Activated CD4-positive, alpha-beta T cell treated with anti-CD3 and anti-CD28 coated beads for 4 hours (primary cell): ENCODE results near the gene FCHSD2.

Experiments
- DNase-seq, 2 donors: peaks; one replicate each; pipeline ENCODE4 v3.0.0-alpha.2; 2020

Gene FCHSD2

GRCh38 chr11:73171436-73172161 lies 29.5 kb upstream of the FCHSD2 start:
- DNase-seq: no peak

GRCh38 chr11:73170140-73170539 lies 28.0 kb upstream of the FCHSD2 start:
- no peak for DNase-seq

DNA sequence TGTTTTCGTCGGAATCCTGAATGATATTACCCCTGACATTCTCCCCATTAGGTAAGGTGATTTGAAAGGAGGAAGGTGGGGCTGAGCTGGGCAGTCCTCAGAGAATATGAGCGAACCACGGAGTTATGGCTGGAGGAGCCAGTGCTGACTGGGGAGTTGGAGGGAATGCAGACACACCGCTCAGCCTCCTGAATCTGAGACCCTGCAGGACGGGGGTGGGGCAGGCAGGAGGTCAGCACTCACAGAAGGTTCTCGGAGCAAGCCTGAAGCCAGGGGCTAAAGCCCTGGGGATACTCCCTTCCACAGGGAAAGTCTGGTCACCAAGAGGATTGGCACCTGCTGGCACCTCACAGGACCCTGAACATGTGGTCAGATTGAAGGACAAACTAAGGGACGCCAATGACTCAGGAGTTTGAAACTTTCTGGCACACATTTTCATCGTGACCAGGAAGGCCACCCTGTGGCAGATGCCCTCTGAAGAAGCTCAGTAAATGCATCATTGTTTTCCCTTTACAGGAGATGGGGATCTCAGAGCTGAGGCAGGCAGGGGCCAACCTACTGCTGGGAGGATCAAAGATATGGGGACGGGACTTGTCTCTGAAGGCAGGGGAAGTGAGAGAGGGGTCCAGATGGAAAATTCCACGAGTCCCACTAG lies 26.9 kb upstream of the FCHSD2 start:
- DNase-seq: no peak

GRCh38 chr11:73167363-73167954 lies 25.3 kb upstream of the FCHSD2 start:
- no peak for DNase-seq

- DNase-seq: no peak
These were observed 22.9 kb upstream of the FCHSD2 start for GRCh38 chr11:73164803-73165540.

DNA sequence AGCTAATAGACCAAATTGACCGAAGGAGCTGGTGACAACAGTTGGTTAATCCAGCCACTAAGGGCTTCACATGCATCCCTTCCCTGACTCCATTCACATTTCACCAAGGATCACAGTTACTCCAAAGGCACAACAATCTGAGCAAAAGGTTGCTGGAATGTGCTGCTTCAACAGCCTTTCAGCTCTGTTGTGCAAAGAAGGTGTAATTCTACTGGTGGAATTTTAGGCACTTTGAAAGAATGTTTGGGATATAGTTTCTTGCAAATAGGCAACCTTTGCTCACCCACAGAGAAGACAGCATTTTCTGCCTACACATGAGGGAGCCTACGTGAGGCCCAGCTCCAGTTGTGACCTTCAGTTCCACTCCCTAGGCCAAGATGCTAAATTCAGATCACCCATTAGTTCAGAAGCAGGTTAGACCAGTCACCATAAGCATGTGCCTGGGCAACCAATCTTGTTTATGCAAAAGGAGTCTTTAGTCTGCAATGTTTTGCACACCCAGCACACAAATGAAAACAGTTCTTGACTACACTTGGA lies 21.6 kb upstream of the FCHSD2 start:
- no peak for DNase-seq

- no peak for DNase-seq
These were observed 20.1 kb upstream of the FCHSD2 start for GRCh38 chr11:73162196-73162740.

GRCh38 chr11:73160005-73160760 lies 18.1 kb upstream of the FCHSD2 start:
- no peak for DNase-seq

DNA sequence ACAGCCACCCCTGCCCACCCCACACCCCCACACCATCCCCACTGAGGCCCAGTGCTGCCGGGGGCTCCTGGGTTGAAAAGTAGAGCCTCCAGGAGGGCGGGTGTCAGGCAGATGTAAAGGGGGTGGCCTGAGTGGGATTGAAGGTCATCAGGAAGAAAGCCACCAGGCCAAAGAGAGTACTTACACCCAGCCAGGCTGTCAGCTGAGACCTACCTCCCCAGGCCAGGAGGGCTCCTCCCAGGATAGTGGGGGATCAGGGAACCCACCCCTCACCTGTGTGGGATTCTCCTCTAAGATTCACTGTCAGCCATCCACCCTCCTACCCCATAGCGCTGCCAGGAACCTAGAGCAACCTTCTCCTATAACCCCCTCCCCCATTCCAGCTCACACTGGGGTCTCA lies 17.2 kb upstream of the FCHSD2 start:
- no peak for DNase-seq

GRCh38 chr11:73158356-73159051 lies 16.4 kb upstream of the FCHSD2 start:
- no peak for DNase-seq

DNA sequence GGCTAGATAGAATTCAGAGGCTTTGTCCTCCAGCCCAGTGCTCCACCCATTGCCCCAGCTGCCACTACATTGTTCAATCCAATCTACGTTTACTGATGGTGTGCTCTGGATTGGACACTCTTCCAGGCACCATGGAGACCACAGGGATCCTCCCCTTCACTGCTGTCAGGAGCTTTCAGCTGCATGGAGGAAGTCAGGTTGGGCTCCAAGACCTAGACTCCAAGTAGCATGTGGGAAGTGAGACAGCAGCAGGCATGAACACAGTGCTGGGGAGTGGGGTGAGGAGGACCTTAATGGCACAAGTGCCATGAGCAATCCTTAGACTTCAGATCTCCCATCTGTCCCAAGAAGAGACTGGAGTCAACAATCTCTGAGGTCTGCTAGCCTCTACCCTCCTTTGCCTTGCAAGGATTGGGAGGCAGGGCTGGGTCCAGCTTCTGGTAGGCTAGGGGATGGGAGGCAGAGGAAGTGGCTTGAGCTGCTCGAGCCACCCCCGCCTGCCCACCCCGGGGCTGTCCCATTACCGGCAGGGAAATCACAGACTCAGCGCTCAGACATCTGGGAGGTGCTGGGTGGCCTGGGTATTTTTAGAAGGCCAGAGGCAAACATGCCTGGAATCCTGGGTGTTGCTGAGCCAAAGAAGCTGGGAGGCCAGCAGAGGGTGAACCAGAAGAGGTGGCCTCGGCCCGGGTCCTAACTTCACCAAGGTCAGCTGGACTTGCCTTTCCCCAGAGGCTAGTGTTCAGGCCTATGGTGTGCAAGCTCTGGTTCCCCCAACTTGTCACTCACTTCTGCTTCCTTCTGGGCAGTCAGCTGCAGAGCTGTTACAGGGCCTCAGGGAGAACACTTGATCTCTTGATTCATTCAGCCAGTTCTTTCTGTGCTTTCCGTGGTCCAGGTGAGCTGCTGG lies 15.2 kb upstream of the FCHSD2 start:
- no peak for DNase-seq

DNA sequence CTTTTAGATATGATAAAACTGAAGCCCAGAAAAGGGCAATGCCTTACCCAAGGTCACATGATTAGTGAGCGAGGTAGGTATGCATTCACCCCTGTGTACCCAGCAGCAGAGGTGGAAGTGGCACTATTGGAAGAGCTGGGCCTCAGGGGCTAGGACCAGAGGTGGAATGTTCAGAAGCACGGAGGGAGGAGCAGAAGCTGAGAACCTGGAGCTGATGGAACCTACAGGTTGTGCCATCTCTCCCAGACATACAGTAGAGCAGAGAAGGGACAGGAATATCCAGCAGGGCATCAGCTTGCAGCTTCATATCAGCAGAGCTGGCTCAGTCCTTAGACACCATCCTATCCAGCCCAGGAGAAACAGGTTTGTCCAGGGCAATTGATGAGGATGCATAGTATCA lies 14.6 kb upstream of the FCHSD2 start:
- no peak for DNase-seq

- DNase-seq: no peak
These were observed 14.0 kb upstream of the FCHSD2 start for GRCh38 chr11:73156114-73156513.

DNA sequence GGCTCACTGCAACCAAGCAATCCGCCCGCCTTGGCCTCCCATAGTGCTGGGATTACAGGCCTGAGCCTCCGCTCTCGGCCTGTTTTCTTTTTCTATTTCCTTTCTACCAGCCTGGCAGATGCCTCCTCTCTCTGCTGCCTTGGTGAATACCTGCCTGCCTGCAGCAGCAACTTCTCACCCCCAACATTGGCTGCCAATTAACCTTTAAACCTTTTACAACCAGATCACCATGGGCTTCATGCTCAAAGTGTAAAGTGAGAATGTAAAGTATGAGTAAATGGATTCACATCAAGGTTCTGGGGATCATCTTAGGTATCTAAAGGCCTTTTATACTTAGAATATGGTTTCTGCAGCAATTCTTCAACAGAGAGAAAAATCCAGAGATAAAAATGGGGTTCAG lies 13.0 kb upstream of the FCHSD2 start:
- no peak for DNase-seq

DNA sequence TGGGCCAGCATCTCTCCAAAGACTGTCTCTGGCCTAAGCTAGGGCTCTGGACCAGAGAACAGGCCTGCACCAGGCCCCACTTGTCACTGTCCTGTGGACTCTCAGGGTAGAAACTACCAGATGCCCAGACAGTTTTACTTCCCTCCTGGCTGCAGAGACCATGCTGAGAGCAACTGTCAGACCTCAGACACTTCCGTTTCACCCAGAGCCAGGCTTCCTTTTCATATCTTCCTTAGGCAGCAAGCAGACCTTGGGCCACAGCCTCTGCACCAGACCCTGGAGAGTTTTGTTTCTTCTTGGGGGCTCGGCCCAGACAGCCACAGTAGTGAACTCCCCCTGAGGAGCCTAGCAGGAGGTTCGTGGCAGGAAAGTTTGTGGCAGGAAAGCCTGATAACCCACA lies 12.1 kb upstream of the FCHSD2 start:
- peak in 1 of 2 donors; percentile 18 for DNase-seq

DNA sequence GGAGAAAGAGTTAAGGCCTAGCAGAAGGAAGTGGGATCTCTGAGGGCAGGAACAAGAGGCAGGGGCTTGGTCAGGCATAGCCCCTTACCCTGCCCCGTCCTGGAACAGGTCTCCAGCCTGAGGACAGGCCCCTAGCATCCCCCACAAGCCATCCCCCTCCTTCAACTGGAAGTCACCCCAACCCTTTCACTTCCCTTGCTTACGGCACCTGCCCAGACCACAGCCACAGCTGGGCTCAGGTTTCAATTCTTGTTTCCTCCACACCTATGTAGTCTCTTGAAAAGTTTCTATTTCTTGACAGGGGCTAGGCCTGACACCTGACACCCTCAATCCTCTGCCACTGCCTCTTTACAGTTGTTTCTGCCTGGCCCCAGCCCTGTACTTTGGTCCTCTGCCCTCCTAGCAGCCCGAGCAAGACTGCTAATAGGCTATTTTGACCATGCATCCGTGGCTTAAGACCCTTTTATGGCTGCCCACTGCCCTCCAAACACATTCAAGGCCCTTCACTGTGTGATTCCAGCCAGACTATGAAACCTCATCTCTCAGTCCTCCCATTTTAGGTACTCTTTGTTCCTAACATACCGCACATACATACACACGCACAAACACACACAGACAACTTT lies 10.9 kb upstream of the FCHSD2 start:
- peak in 1 of 2 donors; percentile 18 for DNase-seq

DNA sequence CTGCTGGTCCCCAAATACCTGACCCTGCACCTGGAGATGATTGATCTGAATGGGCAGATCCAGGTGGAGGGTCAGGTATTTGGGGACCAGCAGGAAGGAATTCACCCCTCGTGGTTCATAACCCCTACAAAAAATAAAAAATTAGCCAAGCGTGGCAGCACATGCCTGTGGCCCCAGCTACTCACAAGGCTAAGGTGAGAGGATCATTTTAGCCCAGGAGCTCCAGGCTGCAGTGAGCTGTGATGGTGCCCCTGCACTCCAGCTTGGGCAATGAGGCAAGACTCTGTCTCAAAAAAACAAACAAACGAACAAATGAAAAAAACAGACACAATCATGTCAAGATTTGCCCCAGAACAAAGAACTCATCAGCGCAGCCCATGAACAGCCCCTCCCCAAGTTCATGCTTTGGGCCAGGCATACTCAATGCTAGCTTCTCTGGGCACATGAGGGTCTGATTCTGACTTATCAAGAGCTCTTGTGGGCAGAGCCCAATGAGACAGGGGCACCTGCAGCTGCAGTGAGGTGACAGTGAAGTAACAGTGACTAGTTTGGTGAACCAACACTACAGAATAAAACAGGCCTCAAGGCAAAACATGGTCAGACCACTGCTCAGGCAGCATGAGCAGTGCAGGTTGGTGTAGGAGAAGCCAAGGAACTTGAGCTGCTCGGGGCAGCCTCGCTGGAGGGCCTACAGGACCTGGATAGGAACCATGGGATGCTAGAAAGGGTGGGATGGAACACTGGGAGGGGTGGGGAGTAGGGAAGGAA lies 10.2 kb upstream of the FCHSD2 start:
- DNase-seq: no peak

DNA sequence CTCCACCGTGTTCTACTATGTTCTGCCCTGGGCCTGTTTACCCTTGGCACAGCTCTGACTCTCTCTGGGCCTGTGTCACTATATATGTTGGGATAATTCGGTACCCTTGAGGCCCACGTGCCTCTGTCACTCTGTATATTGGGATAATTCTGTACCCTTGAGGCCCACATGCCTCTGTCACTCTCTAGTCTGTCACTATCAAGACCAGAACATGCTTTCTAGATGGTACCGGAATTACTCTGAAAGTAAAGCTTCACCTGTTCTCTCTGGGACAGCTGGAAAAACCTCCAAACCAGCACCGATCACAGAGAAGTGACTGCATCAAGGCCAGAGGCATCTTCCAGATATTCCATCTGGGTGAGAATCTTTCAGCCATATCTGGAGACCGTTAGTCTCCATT lies 9.3 kb upstream of the FCHSD2 start:
- no peak for DNase-seq

DNA sequence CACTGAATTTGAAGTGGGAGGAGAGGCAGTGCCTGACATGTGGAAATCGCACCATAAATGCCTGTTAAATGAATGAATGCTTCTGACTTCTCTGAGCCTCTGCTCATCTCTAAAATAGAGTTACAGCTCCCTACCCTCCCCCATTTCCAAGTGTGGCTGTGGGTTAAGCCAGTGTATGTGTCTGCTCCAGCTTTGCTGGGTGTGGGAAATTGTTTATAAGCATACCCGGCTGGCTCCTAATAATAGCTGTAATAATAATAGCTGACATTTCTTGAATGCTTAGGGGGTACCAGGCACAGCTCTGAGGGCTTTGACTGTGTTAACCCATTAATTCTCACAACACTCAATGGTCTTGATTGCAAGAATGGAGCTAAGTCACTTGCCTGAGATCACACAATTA lies 7.0 kb upstream of the FCHSD2 start:
- DNase-seq: no peak
